CD14-positive monocyte (primary cell): Measurements from ENCODE around the gene NCCRP1. TPM values are rescaled to one million over a fixed set of nuclear protein-coding genes. Genes with fewer than 3 reads are reported as not detected.

ENCODE experiments used
- DNase-seq, 3 donors: peaks; one replicate each; pipeline ENCODE4 v3.0.0-alpha.2; 2011 to 2022
- H2AFZ ChIP-seq: 2 replicates; pipeline ENCODE4 v1.6.0; 2012; ENCODE audit warnings: mild to moderate bottlenecking, low read depth, low read length, inconsistent platforms; ENCODE audit not compliant: insufficient read depth, poor library complexity, severe bottlenecking
- H3K27ac ChIP-seq, 2 donors: 1 replicate in 1 of 2; 2 replicates in 1 of 2; pipeline ENCODE4 v1.5.1; 2012 to 2013; ENCODE audit warnings: low read length in 2 of 2, control low read depth in 1 of 2, inconsistent platforms in 1 of 2, low read depth in 1 of 2, mild to moderate bottlenecking in 1 of 2
- H3K27me3 ChIP-seq, 2 donors: one replicate each; pipeline versions ENCODE4 v1.6.0 to v1.6.1; 2011 to 2013; ENCODE audit warnings: low read length in 2 of 2; ENCODE audit not compliant: control insufficient read depth in 2 of 2, insufficient read depth in 2 of 2
- H3K36me3 ChIP-seq, 2 donors: replicated peaks in 1 of 2; 1 replicate in 1 of 2; 2 replicates in 1 of 2; pipeline versions ENCODE4 v1.5.1 to v1.6.1; 2012 to 2013; ENCODE audit warnings: low read length in 2 of 2, control low read depth in 1 of 2, inconsistent platforms in 1 of 2, mild to moderate bottlenecking in 1 of 2; ENCODE audit not compliant: insufficient read depth in 2 of 2, control insufficient read depth in 1 of 2
- H3K4me1 ChIP-seq, 2 donors: 1 replicate in 1 of 2; 2 replicates in 1 of 2; pipeline versions ENCODE4 v1.5.1 to v1.6.1; 2012 to 2013; ENCODE audit warnings: low read length in 2 of 2, control low read depth in 1 of 2, inconsistent platforms in 1 of 2, mild to moderate bottlenecking in 1 of 2, moderate library complexity in 1 of 2; ENCODE audit not compliant: insufficient read depth in 2 of 2, control insufficient read depth in 1 of 2
- H3K4me2 ChIP-seq: replicated peaks from 2 replicates; pipeline ENCODE3; 2012; ENCODE audit warnings: low read length, moderate library complexity, mild to moderate bottlenecking; ENCODE audit not compliant: poor library complexity, severe bottlenecking; ENCODE audit errors: extremely low read depth
- H3K4me3 ChIP-seq, 3 experiments: fragments of 200-600 bp in 1 of 3; sonication (generic) in 1 of 3; replicated peaks in 1 of 3; 1 replicate in 2 of 3; 2 replicates in 1 of 3; pipeline ENCODE4 v1.5.1; 2011 to 2013; ENCODE audit warnings: low read length in 3 of 3, mild to moderate bottlenecking in 3 of 3, control low read depth in 2 of 3, low read depth in 2 of 3, inconsistent platforms in 1 of 3, moderate library complexity in 1 of 3
- H3K79me2 ChIP-seq: 2 replicates; pipeline ENCODE4 v1.6.0; 2012; ENCODE audit warnings: mild to moderate bottlenecking, control low read depth, inconsistent platforms, low read length, moderate library complexity; ENCODE audit not compliant: insufficient read depth
- H3K9ac ChIP-seq: 2 replicates; pipeline ENCODE4 v1.6.0; 2017; ENCODE audit warnings: low read length, mild to moderate bottlenecking; ENCODE audit not compliant: insufficient read depth, poor library complexity, severe bottlenecking
- H3K9me3 ChIP-seq, 2 donors: replicated peaks in 1 of 2; 1 replicate in 1 of 2; 2 replicates in 1 of 2; pipeline versions ENCODE4 v1.5.1 to v1.6.1; 2012 to 2013; ENCODE audit warnings: low read length in 2 of 2, control low read depth in 1 of 2; ENCODE audit not compliant: control insufficient read depth in 1 of 2, insufficient read depth in 1 of 2
- H4K20me1 ChIP-seq: 2 replicates; pipeline ENCODE4 v1.6.0; 2012; ENCODE audit warnings: mild to moderate bottlenecking, low read length, control low read depth, moderate library complexity; ENCODE audit not compliant: insufficient read depth
- H3K27ac Mint-ChIP-seq, 7 donors: one replicate each; pipeline ENCODE4 v1.8.0; 2020; ENCODE audit warnings: mild to moderate bottlenecking in 7 of 7, mixed read lengths in 7 of 7, moderate library complexity in 6 of 7, inconsistent platforms in 2 of 7
- H3K27me3 Mint-ChIP-seq, 3 donors: one replicate each; pipeline ENCODE4 v1.8.0; 2021 to 2022; ENCODE audit warnings: low read depth in 3 of 3, mild to moderate bottlenecking in 3 of 3, mixed read lengths in 3 of 3, moderate library complexity in 3 of 3, inconsistent platforms in 1 of 3
- H3K36me3 Mint-ChIP-seq, 2 donors: one replicate each; pipeline ENCODE4 v1.8.0; 2020; ENCODE audit warnings: mixed read lengths in 2 of 2, inconsistent platforms in 1 of 2, mild to moderate bottlenecking in 1 of 2
- H3K4me1 Mint-ChIP-seq: one replicate; pipeline ENCODE4 v1.8.0; 2020; ENCODE audit warnings: mild to moderate bottlenecking, mixed read lengths
- H3K4me3 Mint-ChIP-seq, 2 donors: one replicate each; pipeline ENCODE4 v1.8.0; 2020; ENCODE audit warnings: mild to moderate bottlenecking in 2 of 2, mixed read lengths in 2 of 2, moderate library complexity in 1 of 2
- H3K9me3 Mint-ChIP-seq, 7 donors: one replicate each; pipeline ENCODE4 v1.8.0; 2020 to 2022; ENCODE audit warnings: mixed read lengths in 7 of 7, mild to moderate bottlenecking in 6 of 7, moderate library complexity in 6 of 7, inconsistent platforms in 2 of 7
- WGBS: methylation state at CpG from one replicate; pipeline ENCODE4 v1.1.5; 2013; ENCODE audit warnings: missing lambda C conversion rate; ENCODE audit not compliant: insufficient coverage; 5-methylcytosine and 5-hydroxymethylcytosine counted together
- intact Hi-C, 2 donors: fragments of 100-400 bp; cut with micrococcal nuclease; formaldehyde crosslinking; loops; one replicate each; pipeline versions ENCODE4 v1.15.0 to v1.15.1; 2023
- polyA plus RNA-seq, 3 donors: library from polyadenylated mRNA; depleted of rRNA in 1 of 3; unstranded in 2 of 3; stranded (reverse) in 1 of 3; fragments of 300-500 nt in 2 of 3; fragments of >200 nt in 1 of 3; fragmentation: Illumina TruSeq in 2 of 3; gene quantifications; 1 replicate in 2 of 3; 2 replicates in 1 of 3; pipeline ENCODE4 v1.2.3, GENCODE V29; 2012 to 2021
- TF ChIP-seq, protein P1 (sequence below): fragments of 200-600 bp; IDR thresholded peaks from one replicate; pipeline ENCODE4 v1.8.0; 2022; ENCODE audit warnings: antibody characterized with exemption, mild to moderate bottlenecking

The NCCRP1 gene
- polyA plus RNA-seq, 3 donors = not detected

DNA sequence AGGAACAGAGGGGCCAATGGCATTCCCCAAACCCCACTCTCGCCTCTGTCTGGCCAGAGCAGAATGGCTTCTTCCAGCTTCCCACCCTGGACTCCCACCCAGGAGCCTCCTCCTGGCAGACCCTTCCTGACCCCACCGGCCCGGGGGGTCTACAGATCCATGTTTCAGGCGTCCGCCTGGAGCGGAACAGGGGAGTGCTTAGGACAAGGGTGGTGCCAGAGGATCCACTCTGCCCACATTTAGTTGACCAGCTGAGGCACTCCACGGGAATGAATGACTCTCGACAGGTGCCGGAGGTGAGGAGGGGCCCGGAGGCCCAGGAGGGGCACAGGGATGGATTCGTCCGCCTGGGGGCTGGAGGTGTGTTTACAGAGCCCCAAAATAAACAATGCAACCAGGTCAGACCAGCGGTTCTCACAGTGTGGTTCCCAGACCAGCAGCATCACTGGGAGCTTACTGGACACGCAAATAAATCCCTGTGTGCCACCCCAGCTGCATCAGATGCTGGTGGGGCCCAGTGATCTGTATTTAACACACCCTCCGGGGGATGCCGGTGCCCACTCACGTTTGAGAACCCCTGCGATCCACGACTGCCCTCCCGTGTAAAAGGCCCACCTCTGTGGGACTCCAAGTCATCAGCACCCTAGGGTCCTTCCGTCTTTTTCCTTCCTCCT, 15.1 kb upstream of the NCCRP1 start:
- no peaks in the 10 kb centered on the region for H3K9me3 ChIP-seq
- no peaks in the 10 kb centered on the region for H3K4me1 Mint-ChIP-seq
- H3K4me3 Mint-ChIP-seq = no peak overlapping the region
- H3K9me3 Mint-ChIP-seq = peaks cover 0 to 2% (median 0%) of the 10 kb centered on the region in 7 donors
- peaks cover 14 to 36% of the 10 kb centered on the region in 2 donors for H3K36me3 Mint-ChIP-seq
- intact Hi-C loops = no loop called here
- no peak overlapping the region for H3K27ac ChIP-seq
- H3K36me3 ChIP-seq = peaks cover 24 to 32% of the 10 kb centered on the region in 2 donors
- no peak overlapping the region for H3K4me2 ChIP-seq
- H3K9ac ChIP-seq = no peak overlapping the region
- H3K27me3 Mint-ChIP-seq = peaks cover 0 to 3% (median 3%) of the 10 kb centered on the region in 3 donors
- WGBS = 96% methylated on average over 16 of the region's 21 CpGs
- no peak for DNase-seq
- TF ChIP-seq, protein P1, sequence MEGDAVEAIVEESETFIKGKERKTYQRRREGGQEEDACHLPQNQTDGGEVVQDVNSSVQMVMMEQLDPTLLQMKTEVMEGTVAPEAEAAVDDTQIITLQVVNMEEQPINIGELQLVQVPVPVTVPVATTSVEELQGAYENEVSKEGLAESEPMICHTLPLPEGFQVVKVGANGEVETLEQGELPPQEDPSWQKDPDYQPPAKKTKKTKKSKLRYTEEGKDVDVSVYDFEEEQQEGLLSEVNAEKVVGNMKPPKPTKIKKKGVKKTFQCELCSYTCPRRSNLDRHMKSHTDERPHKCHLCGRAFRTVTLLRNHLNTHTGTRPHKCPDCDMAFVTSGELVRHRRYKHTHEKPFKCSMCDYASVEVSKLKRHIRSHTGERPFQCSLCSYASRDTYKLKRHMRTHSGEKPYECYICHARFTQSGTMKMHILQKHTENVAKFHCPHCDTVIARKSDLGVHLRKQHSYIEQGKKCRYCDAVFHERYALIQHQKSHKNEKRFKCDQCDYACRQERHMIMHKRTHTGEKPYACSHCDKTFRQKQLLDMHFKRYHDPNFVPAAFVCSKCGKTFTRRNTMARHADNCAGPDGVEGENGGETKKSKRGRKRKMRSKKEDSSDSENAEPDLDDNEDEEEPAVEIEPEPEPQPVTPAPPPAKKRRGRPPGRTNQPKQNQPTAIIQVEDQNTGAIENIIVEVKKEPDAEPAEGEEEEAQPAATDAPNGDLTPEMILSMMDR = no peak
- no peaks in the 10 kb centered on the region for H3K4me1 ChIP-seq
- H3K27me3 ChIP-seq = no peaks in the 10 kb centered on the region
- no peak overlapping the region for H2AFZ ChIP-seq
- no peak overlapping the region for H3K4me3 ChIP-seq
- no peaks in the 10 kb centered on the region for H3K79me2 ChIP-seq
- no peaks in the 10 kb centered on the region for H4K20me1 ChIP-seq
- H3K27ac Mint-ChIP-seq = no peak overlapping the region

DNA sequence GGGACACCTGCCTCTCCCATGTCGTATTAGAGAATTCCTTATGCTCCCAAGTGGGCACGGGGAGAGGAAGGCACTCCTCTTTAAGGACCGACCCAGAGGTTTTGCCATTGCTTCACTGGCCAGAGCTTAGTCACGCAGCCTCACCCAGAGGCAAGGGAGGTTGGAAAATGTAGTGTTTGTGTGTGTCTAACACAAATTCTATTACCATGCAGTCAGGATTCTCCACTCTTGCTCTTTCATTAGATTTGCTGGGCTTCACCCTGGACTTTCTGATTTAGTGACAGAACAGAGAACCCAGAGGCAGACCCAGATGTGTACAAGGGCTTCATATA, 14.6 kb upstream of the NCCRP1 start:
- Histone ChIP-seq H3K79me2 (no peaks in the 10 kb centered on the region), H3K27ac (no peak overlapping the region), H3K4me1 (no peaks in the 10 kb centered on the region), H3K9ac (no peak overlapping the region), H3K9me3 (no peaks in the 10 kb centered on the region), H3K36me3 (peaks cover 21 to 27% of the 10 kb centered on the region in 2 donors), H3K27me3 (no peaks in the 10 kb centered on the region), H3K4me2 (no peak overlapping the region), H3K4me3 (no peak overlapping the region), H2AFZ (no peak overlapping the region), H4K20me1 (no peaks in the 10 kb centered on the region)
- H3K36me3 Mint-ChIP-seq = peaks cover 14 to 32% of the 10 kb centered on the region in 2 donors
- WGBS = no CpG with 5 or more reads among the region's 4 CpGs
- intact Hi-C loops = no loop called here
- no peak overlapping the region for H3K4me3 Mint-ChIP-seq
- TF ChIP-seq, protein P1 = no peak
- H3K9me3 Mint-ChIP-seq = peaks cover 0 to 2% (median 0%) of the 10 kb centered on the region in 7 donors
- peaks cover 3% of the 10 kb centered on the region in 3 donors for H3K27me3 Mint-ChIP-seq
- H3K27ac Mint-ChIP-seq = no peak overlapping the region
- no peaks in the 10 kb centered on the region for H3K4me1 Mint-ChIP-seq
- no peak for DNase-seq
